Muscle layer of colon (tissue), 2 donors: ENCODE results near the gene HCFC2.
A peak's percentile ranks its signal among the peaks of the same experiment; 100 is the strongest.

Experiments used
- H3K27ac ChIP-seq: one replicate; pipeline ENCODE4 v1.7.0; 2013; ENCODE audit warnings: low read depth, mild to moderate bottlenecking, low read length, moderate library complexity
- H3K27me3 ChIP-seq, 2 donors: one replicate each; pipeline ENCODE4 v1.7.0; 2013; ENCODE audit warnings: low read length in 2 of 2, mild to moderate bottlenecking in 2 of 2; ENCODE audit not compliant: insufficient read depth in 2 of 2, control insufficient read depth in 1 of 2
- H3K36me3 ChIP-seq: one replicate; pipeline ENCODE4 v1.7.0; 2013; ENCODE audit warnings: mild to moderate bottlenecking, low read length; ENCODE audit not compliant: insufficient read depth
- H3K4me1 ChIP-seq: one replicate; pipeline ENCODE4 v1.7.0; 2013; ENCODE audit warnings: mild to moderate bottlenecking, low read length; ENCODE audit not compliant: insufficient read depth
- H3K4me3 ChIP-seq, 2 donors: one replicate each; pipeline ENCODE4 v1.7.0; 2013; ENCODE audit warnings: low read length in 2 of 2, low read depth in 1 of 2, mild to moderate bottlenecking in 1 of 2, moderate library complexity in 1 of 2
- H3K9ac ChIP-seq: one replicate; pipeline ENCODE4 v1.7.0; 2013; ENCODE audit warnings: low read length
- H3K9me3 ChIP-seq: one replicate; pipeline ENCODE4 v1.7.0; 2013; ENCODE audit warnings: mild to moderate bottlenecking, low read length
- donor health status: abdominal sarcoma.
- donor health status: Adenocarcinoma of cecum.

HCFC2 gene

GRCh38 chr12:104046306-104046705 lies 18.0 kb upstream of the HCFC2 start:
- peaks cover 29% of the 10 kb centered on the region for H3K4me1 ChIP-seq
- H3K9ac ChIP-seq, result no peak overlapping the region
- no peaks in the 10 kb centered on the region for H3K27me3 ChIP-seq
- no peaks in the 10 kb centered on the region for H3K36me3 ChIP-seq
- no peaks in the 10 kb centered on the region for H3K9me3 ChIP-seq
- peak overlapping the region; percentile 19 for H3K27ac ChIP-seq
- no peak overlapping the region for H3K4me3 ChIP-seq

- Histone ChIP-seq H3K27ac (peak overlapping the region; percentile 5), H3K9me3 (no peaks in the 10 kb centered on the region), H3K9ac (no peak overlapping the region), H3K36me3 (no peaks in the 10 kb centered on the region), H3K4me3 (peak overlapping the region in 1 of 2 donors; percentile 29), H3K27me3 (no peaks in the 10 kb centered on the region), H3K4me1 (peaks cover 29% of the 10 kb centered on the region)
Measured at GRCh38 chr12:104048162-104048561, 16.2 kb upstream of the HCFC2 start.

GRCh38 chr12:104048811-104049210 lies 15.5 kb upstream of the HCFC2 start:
- Histone ChIP-seq H3K9me3 (no peaks in the 10 kb centered on the region), H3K4me3 (peak overlapping the region; percentile 29 to 77), H3K27me3 (no peaks in the 10 kb centered on the region), H3K36me3 (no peaks in the 10 kb centered on the region), H3K27ac (peak overlapping the region; percentile 96), H3K9ac (peak overlapping the region; percentile 79), H3K4me1 (peaks cover 29% of the 10 kb centered on the region)

GRCh38 chr12:104049278-104049902 lies 14.9 kb upstream of the HCFC2 start:
- peak overlapping the region; percentile 55 to 77 for H3K4me3 ChIP-seq
- H3K27me3 ChIP-seq, result no peaks in the 10 kb centered on the region
- H3K27ac ChIP-seq, result peak overlapping the region; percentile 96
- no peaks in the 10 kb centered on the region for H3K36me3 ChIP-seq
- H3K9me3 ChIP-seq, result no peaks in the 10 kb centered on the region
- peak overlapping the region; percentile 79 for H3K9ac ChIP-seq
- peaks cover 29% of the 10 kb centered on the region for H3K4me1 ChIP-seq

- no peaks in the 10 kb centered on the region for H3K36me3 ChIP-seq
- peak within 1 kb of the TSS; percentile 55 to 77 for H3K4me3 ChIP-seq
- H3K4me1 ChIP-seq, result peaks cover 27% of the 10 kb centered on the region
- no peaks in the 10 kb centered on the region for H3K27me3 ChIP-seq
- peak within 1 kb of the TSS; percentile 79 for H3K9ac ChIP-seq
- H3K9me3 ChIP-seq, result no peaks in the 10 kb centered on the region
- peak within 1 kb of the TSS; percentile 96 for H3K27ac ChIP-seq
Measured at GRCh38 chr12:104049903-104050356, 14.4 kb upstream of the HCFC2 start, which contains the start of gene GLT8D2. TSS of gene GLT8D2 (minus strand) at chr12:104050187. CDS start at chr12:104019648, 30,539 bp downstream.

- Histone ChIP-seq H3K9me3 (no peaks in the 10 kb centered on the region), H3K4me1 (peaks cover 25% of the 10 kb centered on the region), H3K36me3 (no peaks in the 10 kb centered on the region), H3K27ac (peak overlapping the region; percentile 96), H3K4me3 (peak overlapping the region; percentile 55 to 77), H3K27me3 (no peaks in the 10 kb centered on the region), H3K9ac (peak overlapping the region; percentile 79)
Measured at GRCh38 chr12:104050436-104050835, 13.9 kb upstream of the HCFC2 start.

GRCh38 chr12:104054681-104055346 lies 9.5 kb upstream of the HCFC2 start:
- no peak overlapping the region for H3K4me3 ChIP-seq
- no peak overlapping the region for H3K9ac ChIP-seq
- H3K36me3 ChIP-seq, result no peaks in the 10 kb centered on the region
- no peaks in the 10 kb centered on the region for H3K27me3 ChIP-seq
- no peak overlapping the region for H3K27ac ChIP-seq
- H3K9me3 ChIP-seq, result no peaks in the 10 kb centered on the region
- peaks cover 14% of the 10 kb centered on the region for H3K4me1 ChIP-seq

- Histone ChIP-seq H3K9me3 (no peaks in the 10 kb centered on the region), H3K27ac (peak overlapping the region; percentile 38), H3K27me3 (no peaks in the 10 kb centered on the region)
Measured at GRCh38 chr12:104055686-104056388, 8.5 kb upstream of the HCFC2 start.

GRCh38 chr12:104056419-104056972 lies 7.8 kb upstream of the HCFC2 start:
- Histone ChIP-seq H3K9ac (no peak overlapping the region), H3K27ac (no peak overlapping the region), H3K4me1 (peaks cover 7% of the 10 kb centered on the region), H3K4me3 (no peak overlapping the region), H3K27me3 (no peaks in the 10 kb centered on the region), H3K36me3 (no peaks in the 10 kb centered on the region), H3K9me3 (no peaks in the 10 kb centered on the region)

More at GRCh38 chr12:104055686-104056388, 8.5 kb upstream of the HCFC2 start:
- no peak overlapping the region for H3K4me3 ChIP-seq
- H3K4me1 ChIP-seq, result peaks cover 7% of the 10 kb centered on the region
- H3K36me3 ChIP-seq, result no peaks in the 10 kb centered on the region
- no peak overlapping the region for H3K9ac ChIP-seq

- Histone ChIP-seq H3K9me3 (no peaks in the 10 kb centered on the region), H3K27me3 (no peaks in the 10 kb centered on the region), H3K36me3 (no peaks in the 10 kb centered on the region), H3K4me3 (no peak overlapping the region), H3K9ac (no peak overlapping the region), H3K4me1 (peaks cover 7% of the 10 kb centered on the region), H3K27ac (no peak overlapping the region)
Measured at GRCh38 chr12:104057771-104058197, 6.5 kb upstream of the HCFC2 start.

GRCh38 chr12:104058802-104059201 lies 5.5 kb upstream of the HCFC2 start:
- H3K9me3 ChIP-seq, result no peaks in the 10 kb centered on the region
- no peak overlapping the region for H3K9ac ChIP-seq
- H3K36me3 ChIP-seq, result no peaks in the 10 kb centered on the region
- H3K4me1 ChIP-seq, result peaks cover 7% of the 10 kb centered on the region
- H3K27ac ChIP-seq, result no peak overlapping the region
- H3K27me3 ChIP-seq, result no peaks in the 10 kb centered on the region
- no peak overlapping the region for H3K4me3 ChIP-seq
